Measurements from ENCODE around the gene KCNA5. TPM values are rescaled to one million over a fixed set of nuclear protein-coding genes. Genes with fewer than 3 reads are reported as not detected.

The KCNA5 gene
- total and polyA plus RNA-seq, 9 of the 15 experiments (the other 6 are each of a cell fraction or from before 2014, with no cell fraction given) = not detected

DNA sequence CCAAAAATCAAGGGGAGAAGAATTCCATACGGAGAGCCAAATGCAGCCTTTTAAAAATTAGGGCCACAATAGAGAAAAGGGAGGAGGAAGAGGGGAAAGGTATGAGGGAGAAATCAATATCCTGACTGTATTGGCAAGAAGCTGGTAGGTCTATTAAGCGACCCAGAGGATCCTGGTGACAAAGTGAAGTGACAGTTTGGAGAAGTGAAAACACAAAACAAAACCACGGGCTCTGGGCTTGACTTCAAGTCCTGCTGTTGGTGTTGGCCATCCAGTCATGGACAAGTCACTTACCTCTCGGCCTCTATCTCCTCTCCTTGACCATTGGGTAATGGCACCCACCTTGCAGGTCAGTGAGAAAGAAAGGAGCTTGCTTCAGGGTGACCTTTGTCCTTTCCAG lies 47.0 kb upstream of the KCNA5 start:
- H3K4me3 ChIP-seq = no peak overlapping the region
- BruUV-seq (replicated peaks) = no TSS peak
- no peaks in the 10 kb centered on the region for H3K4me1 ChIP-seq (replicated peaks in 1 of 2; ENCODE audit: control insufficient read depth in 2 of 2, insufficient read depth in 2 of 2, low read length in 2 of 2)
- intact Hi-C loops (cut with micrococcal nuclease) = no loop called here
- WGBS (ENCODE audit: insufficient coverage, low coverage, missing lambda C conversion rate) = 0% methylated on average over 3 of the region's 4 CpGs
- no peaks in the 10 kb centered on the region for H4K20me1 ChIP-seq (replicated peaks; ENCODE audit: control insufficient read depth, insufficient read depth, low read length)
- no peak overlapping the region for H3K9ac ChIP-seq (ENCODE audit: insufficient read depth in 1 of 2, low read depth in 2 of 2, low read length in 2 of 2)
- CTCF ChIA-PET (ENCODE audit: low intra/inter-chr PET ratio) = no interaction called here
- H3K79me2 ChIP-seq (ENCODE audit: control insufficient read depth, insufficient read depth, low read length) = no peaks in the 10 kb centered on the region
- H3K4me2 ChIP-seq (ENCODE audit: insufficient read depth, low read length) = no peak overlapping the region
- no peaks in the 10 kb centered on the region for H3K9me3 ChIP-seq (replicated peaks; ENCODE audit: control insufficient read depth, insufficient read depth, low read depth, low read length)
- in situ Hi-C loops (cut with MboI) = no loop called here
- FAIRE-seq = no peak
- no peaks in the 10 kb centered on the region for H3K9me1 ChIP-seq (ENCODE audit: control insufficient read depth, insufficient read depth, low read length)
- no peak for ATAC-seq
- DNase-seq (ENCODE audit: extremely low read depth in 1 of 4, low spot score in 3 of 4) = no peak
- TF ChIP-seq, protein P1, sequence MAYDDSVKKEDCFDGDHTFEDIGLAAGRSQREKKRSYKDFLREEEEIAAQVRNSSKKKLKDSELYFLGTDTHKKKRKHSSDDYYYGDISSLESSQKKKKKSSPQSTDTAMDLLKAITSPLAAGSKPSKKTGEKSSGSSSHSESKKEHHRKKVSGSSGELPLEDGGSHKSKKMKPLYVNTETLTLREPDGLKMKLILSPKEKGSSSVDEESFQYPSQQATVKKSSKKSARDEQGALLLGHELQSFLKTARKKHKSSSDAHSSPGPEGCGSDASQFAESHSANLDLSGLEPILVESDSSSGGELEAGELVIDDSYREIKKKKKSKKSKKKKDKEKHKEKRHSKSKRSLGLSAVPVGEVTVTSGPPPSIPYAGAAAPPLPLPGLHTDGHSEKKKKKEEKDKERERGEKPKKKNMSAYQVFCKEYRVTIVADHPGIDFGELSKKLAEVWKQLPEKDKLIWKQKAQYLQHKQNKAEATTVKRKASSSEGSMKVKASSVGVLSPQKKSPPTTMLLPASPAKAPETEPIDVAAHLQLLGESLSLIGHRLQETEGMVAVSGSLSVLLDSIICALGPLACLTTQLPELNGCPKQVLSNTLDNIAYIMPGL (CRISPR knock-in tag; IDR thresholded peaks at IDR 0.05) = no peak
- no peak for TF ChIP-seq HDAC6 (IDR thresholded peaks at IDR 0.05; ENCODE audit: low read depth, low read length)
- H2AFZ ChIP-seq (ENCODE audit: low read depth, low read length) = no peak overlapping the region
- POLR2A ChIA-PET = no interaction called here
- no peaks in the 10 kb centered on the region for H3K27me3 ChIP-seq (ENCODE audit: control insufficient read depth in 2 of 2, insufficient read depth in 2 of 2, low read length in 2 of 2)
- H3K27ac ChIP-seq (ENCODE audit: extremely low read depth, low read depth, low read length) = no peak overlapping the region
- H3K36me3 ChIP-seq (ENCODE audit: control insufficient read depth, insufficient read depth, low read length) = no peaks in the 10 kb centered on the region

DNA sequence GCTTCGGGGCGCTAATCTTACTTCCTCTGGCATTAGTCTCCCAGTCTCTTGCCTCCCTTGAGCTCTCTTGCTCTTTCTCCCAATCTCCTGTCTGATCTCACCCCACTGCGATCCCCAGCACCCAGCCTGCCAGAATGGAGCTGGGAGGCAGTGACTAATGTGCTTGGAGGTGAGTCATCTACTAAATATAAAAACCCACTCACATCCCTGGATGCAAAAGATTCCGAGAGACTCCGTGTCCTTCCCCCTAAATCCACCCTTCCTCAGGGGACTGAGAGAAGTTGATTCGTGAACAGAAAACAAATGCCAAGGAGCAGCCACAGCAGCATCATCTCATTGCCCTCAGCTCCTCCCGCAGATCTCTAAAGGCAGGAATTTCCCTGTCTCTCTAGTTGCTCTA lies 45.7 kb upstream of the KCNA5 start:
- in situ Hi-C loops (cut with MboI) (no loop called here), intact Hi-C loops (cut with micrococcal nuclease) (no loop called here)
- ATAC-seq (no peak), FAIRE-seq (no peak), DNase-seq (ENCODE audit: extremely low read depth in 1 of 4, low spot score in 3 of 4) (peak in 1 of 4 experiments; percentile 7)
- no peak overlapping the region for H3K27ac ChIP-seq (ENCODE audit: extremely low read depth, low read depth, low read length)
- ChIA-PET CTCF (ENCODE audit: low intra/inter-chr PET ratio) (no interaction called here), POLR2A (interaction anchor here (0.6 kb wide), 1 partner anchor 134 kb away, joined by 3 read pairs; no protein-coding TSS in a partner anchor)
- BruUV-seq (replicated peaks) = no TSS peak
- 0% methylated on average over 6 of the region's 7 CpGs for WGBS (ENCODE audit: insufficient coverage, low coverage, missing lambda C conversion rate)
- TF ChIP-seq IRF2 (CRISPR knock-in tag; IDR thresholded peaks at IDR 0.05) (no peak), FOSL1 (tag; conservative IDR thresholded peaks at IDR 0.05) (peak; percentile 63)
- TF ChIP-seq, protein P2, sequence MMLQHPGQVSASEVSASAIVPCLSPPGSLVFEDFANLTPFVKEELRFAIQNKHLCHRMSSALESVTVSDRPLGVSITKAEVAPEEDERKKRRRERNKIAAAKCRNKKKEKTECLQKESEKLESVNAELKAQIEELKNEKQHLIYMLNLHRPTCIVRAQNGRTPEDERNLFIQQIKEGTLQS (IDR thresholded peaks at IDR 0.05) = peak; percentile 64
- TF ChIP-seq, protein P2 (CRISPR knock-in tag; conservative IDR thresholded peaks at IDR 0.05) = no peak
- H3K4me3 ChIP-seq = no peak overlapping the region
- no peak overlapping the region for H3K9ac ChIP-seq (ENCODE audit: insufficient read depth in 1 of 2, low read depth in 2 of 2, low read length in 2 of 2)
- H3K36me3 ChIP-seq (ENCODE audit: control insufficient read depth, insufficient read depth, low read length) = no peaks in the 10 kb centered on the region
- H2AFZ ChIP-seq (ENCODE audit: low read depth, low read length) = no peak overlapping the region
- no peaks in the 10 kb centered on the region for H3K4me1 ChIP-seq (replicated peaks in 1 of 2; ENCODE audit: control insufficient read depth in 2 of 2, insufficient read depth in 2 of 2, low read length in 2 of 2)
- H3K4me2 ChIP-seq (ENCODE audit: insufficient read depth, low read length) = no peak overlapping the region
- no peaks in the 10 kb centered on the region for H3K27me3 ChIP-seq (ENCODE audit: control insufficient read depth in 2 of 2, insufficient read depth in 2 of 2, low read length in 2 of 2)
- H3K9me3 ChIP-seq (replicated peaks; ENCODE audit: control insufficient read depth, insufficient read depth, low read depth, low read length) = no peaks in the 10 kb centered on the region
- no peaks in the 10 kb centered on the region for H4K20me1 ChIP-seq (replicated peaks; ENCODE audit: control insufficient read depth, insufficient read depth, low read length)
- H3K9me1 ChIP-seq (ENCODE audit: control insufficient read depth, insufficient read depth, low read length) = no peaks in the 10 kb centered on the region
- H3K79me2 ChIP-seq (ENCODE audit: control insufficient read depth, insufficient read depth, low read length) = no peaks in the 10 kb centered on the region
